WTC11 (cell line): ENCODE measurements around the gene CAPZB. TPM values are rescaled to one million over a fixed set of nuclear protein-coding genes. Genes with fewer than 3 reads are reported as not detected.

Experiments
- ATAC-seq: fragments of 200-7000 bp; cut with Tn5 transposase; 2 replicates; pipeline ENCODE4 v1.10.0; 2021; ENCODE audit warnings: mild to moderate bottlenecking, moderate library complexity
- CTCF ChIA-PET: fragments of 300-600 bp; sonication (Branson Sonifier 250); formaldehyde crosslinking; loops from one replicate; lab custom pipeline; 2021; ENCODE audit warnings: antibody characterized with exemption; lab: Charles Lee
- POLR2A ChIA-PET: fragments of 350-600 bp; sonication (Branson Sonifier 250); formaldehyde crosslinking; loops from one replicate; lab custom pipeline; 2021; ENCODE audit warnings: antibody characterized with exemption; lab: Charles Lee
- DNase-seq: peaks from one replicate; pipeline ENCODE4 v3.0.0; 2021; ENCODE audit warnings: low spot score
- H3K27ac Mint-ChIP-seq: 2 replicates; pipeline ENCODE4 v1.8.0; 2021; ENCODE audit warnings: mixed read lengths
- H3K27me3 Mint-ChIP-seq: 2 replicates; pipeline ENCODE4 v1.8.0; 2021; ENCODE audit warnings: low read depth, mild to moderate bottlenecking, moderate library complexity, mixed read lengths
- H3K36me3 Mint-ChIP-seq: 2 replicates; pipeline ENCODE4 v1.8.0; 2021; ENCODE audit warnings: mixed read lengths
- H3K4me1 Mint-ChIP-seq: 2 replicates; pipeline ENCODE4 v1.8.0; 2022; ENCODE audit warnings: mixed read lengths
- H3K4me3 Mint-ChIP-seq: 2 replicates; pipeline ENCODE4 v1.8.0; 2021; ENCODE audit warnings: mild to moderate bottlenecking, moderate library complexity, mixed read lengths
- H3K9me3 Mint-ChIP-seq: 2 replicates; pipeline ENCODE4 v1.8.0; 2021; ENCODE audit warnings: mixed read lengths
- AR ChIP-seq: fragments of 250-450 bp; sonication (Bioruptor Pico); IDR thresholded peaks from 2 replicates; pipeline ENCODE4 v1.9.0; 2021; ENCODE audit warnings: mild to moderate bottlenecking
- ARID4B ChIP-seq: sonication (generic); formaldehyde crosslinking; IDR thresholded peaks from 2 replicates; pipeline ENCODE4 v1.8.0; 2023; ENCODE audit warnings: missing genetic modification reagents, mild to moderate bottlenecking, borderline replicate concordance
- CDX4 ChIP-seq: fragments of 250-450 bp; sonication (Bioruptor Pico); IDR thresholded peaks from 2 replicates; pipeline ENCODE4 v1.9.0; 2021; ENCODE audit warnings: moderate library complexity, mild to moderate bottlenecking, inconsistent platforms, borderline replicate concordance
- CREM ChIP-seq: sonication (generic); formaldehyde crosslinking; IDR thresholded peaks from 2 replicates; pipeline ENCODE4 v1.8.1; 2022; ENCODE audit warnings: mild to moderate bottlenecking, missing genetic modification reagents, moderate library complexity
- E2F4 ChIP-seq: sonication (generic); formaldehyde crosslinking; IDR thresholded peaks from 2 replicates; pipeline ENCODE4 v1.8.1; 2022; ENCODE audit warnings: low read depth, mild to moderate bottlenecking, moderate library complexity, missing genetic modification reagents, borderline replicate concordance
- E2F5 ChIP-seq: sonication (generic); formaldehyde crosslinking; IDR thresholded peaks from 2 replicates; pipeline ENCODE4 v1.8.1; 2022; ENCODE audit warnings: mild to moderate bottlenecking, moderate library complexity, missing genetic modification reagents
- EMX1 ChIP-seq: fragments of 250-450 bp; sonication (Bioruptor Pico); IDR thresholded peaks from 2 replicates; pipeline ENCODE4 v1.8.0; 2021; ENCODE audit warnings: mild to moderate bottlenecking
- FOXJ3 ChIP-seq: sonication (generic); formaldehyde crosslinking; IDR thresholded peaks from 2 replicates; pipeline ENCODE4 v1.9.0; 2021; ENCODE audit warnings: missing genetic modification reagents, mild to moderate bottlenecking, borderline replicate concordance
- GABPB1 ChIP-seq: sonication (generic); formaldehyde crosslinking; IDR thresholded peaks from 2 replicates; pipeline ENCODE4 v1.8.1; 2023; ENCODE audit warnings: mild to moderate bottlenecking, missing genetic modification reagents
- HMGXB4 ChIP-seq: sonication (generic); formaldehyde crosslinking; IDR thresholded peaks from 2 replicates; pipeline ENCODE4 v1.8.1; 2023; ENCODE audit warnings: mild to moderate bottlenecking, moderate library complexity, missing genetic modification reagents
- MAX ChIP-seq: sonication (generic); formaldehyde crosslinking; IDR thresholded peaks from 2 replicates; pipeline ENCODE4 v1.8.0; 2022; ENCODE audit warnings: mild to moderate bottlenecking, missing genetic modification reagents
- NR2C2 ChIP-seq: sonication (generic); formaldehyde crosslinking; IDR thresholded peaks from 2 replicates; pipeline ENCODE4 v1.8.0; 2022; ENCODE audit warnings: mild to moderate bottlenecking, missing genetic modification reagents
- PREB ChIP-seq: sonication (generic); formaldehyde crosslinking; IDR thresholded peaks from 2 replicates; pipeline ENCODE4 v1.8.1; 2022; ENCODE audit warnings: mild to moderate bottlenecking, missing genetic modification reagents, moderate library complexity, borderline replicate concordance
- RELA ChIP-seq: sonication (generic); formaldehyde crosslinking; IDR thresholded peaks from 2 replicates; pipeline ENCODE4 v1.8.1; 2022; ENCODE audit warnings: missing genetic modification reagents, mild to moderate bottlenecking, borderline replicate concordance
- SOX15 ChIP-seq: fragments of 250-450 bp; sonication (Bioruptor Pico); IDR thresholded peaks from 2 replicates; pipeline ENCODE4 v1.9.0; 2021; ENCODE audit warnings: mild to moderate bottlenecking
- TCF7 ChIP-seq: sonication (generic); formaldehyde crosslinking; IDR thresholded peaks from 2 replicates; pipeline ENCODE4 v1.8.0; 2022; ENCODE audit warnings: mild to moderate bottlenecking, low read depth, missing genetic modification reagents, moderate library complexity
- TEAD4 ChIP-seq: sonication (generic); formaldehyde crosslinking; IDR thresholded peaks from 2 replicates; pipeline ENCODE4 v1.8.0; 2022; ENCODE audit warnings: mild to moderate bottlenecking, missing genetic modification reagents
- TP53 ChIP-seq: sonication (generic); formaldehyde crosslinking; IDR thresholded peaks from 2 replicates; pipeline ENCODE4 v1.8.1; 2023; ENCODE audit warnings: mild to moderate bottlenecking, missing genetic modification reagents
- ZNF219 ChIP-seq: sonication (generic); formaldehyde crosslinking; IDR thresholded peaks from 2 replicates; pipeline ENCODE4 v1.8.0; 2023; ENCODE audit warnings: missing genetic modification reagents, mild to moderate bottlenecking, borderline replicate concordance
- ZNF671 ChIP-seq: fragments of 250-450 bp; sonication (Bioruptor Pico); IDR thresholded peaks from 2 replicates; pipeline ENCODE4 v1.8.0; 2021; ENCODE audit warnings: mild to moderate bottlenecking
- total RNA-seq: library from RNA; stranded (reverse); gene quantifications from 3 replicates; pipeline ENCODE4 v1.2.3, GENCODE V29; 2021

Gene CAPZB
- total RNA-seq, 1 experiment from 2014 or later: 348 TPM

GRCh38 chr1:19507516-19507915, 22.2 kb upstream of the CAPZB start:
- DNase-seq: no peak
- Mint-ChIP-seq H3K27me3 (no peaks in the 10 kb centered on the region; the same call in 1 of the 2 replicates), H3K9me3 (no peaks in the 10 kb centered on the region), H3K36me3 (no peaks in the 10 kb centered on the region), H3K4me3 (no peak overlapping the region), H3K27ac (no peak overlapping the region), H3K4me1 (no peaks in the 10 kb centered on the region)
- no peak for TF ChIP-seq NR2C2 (CRISPR knock-in tag)
- TF ChIP-seq GABPB1: no peak
- TF ChIP-seq EMX1 (CRISPR knock-in tag): no peak
- no peak for TF ChIP-seq ZNF671 (CRISPR knock-in tag)
- no peak for TF ChIP-seq PREB (CRISPR knock-in tag)
- no peak for TF ChIP-seq CDX4
- TF ChIP-seq TCF7: no peak
- no peak for TF ChIP-seq HMGXB4 (CRISPR knock-in tag)
- TF ChIP-seq SOX15: no peak
- TF ChIP-seq ARID4B (CRISPR knock-in tag): no peak
- TF ChIP-seq E2F4 (CRISPR knock-in tag): no peak
- POLR2A ChIA-PET: no interaction called here
- no peak for ATAC-seq
- CTCF ChIA-PET: no interaction called here

GRCh38 chr1:19505693-19506457, 20.5 kb upstream of the CAPZB start:
- no peaks in the 10 kb centered on the region for H3K4me1 Mint-ChIP-seq
- ChIA-PET CTCF (no interaction called here), POLR2A (no interaction called here)
- no peak overlapping the region for H3K4me3 Mint-ChIP-seq
- ATAC-seq: no peak
- H3K27me3 Mint-ChIP-seq: no peaks in the 10 kb centered on the region; the same call in 1 of the 2 replicates
- H3K36me3 Mint-ChIP-seq: no peaks in the 10 kb centered on the region
- no peaks in the 10 kb centered on the region for H3K9me3 Mint-ChIP-seq
- H3K27ac Mint-ChIP-seq: no peak overlapping the region
- DNase-seq: no peak
- TF ChIP-seq CREM (CRISPR knock-in tag) (no peak), PREB (CRISPR knock-in tag) (no peak), EMX1 (CRISPR knock-in tag) (no peak), E2F5 (CRISPR knock-in tag) (no peak), TEAD4 (CRISPR knock-in tag) (no peak), TP53 (CRISPR knock-in tag) (no peak), AR (no peak), RELA (CRISPR knock-in tag) (no peak), ZNF219 (CRISPR knock-in tag) (no peak), MAX (CRISPR knock-in tag) (no peak), FOXJ3 (CRISPR knock-in tag) (no peak)
